HG03066 (cell line): Measurements from ENCODE around the gene HS6ST3.
"Not testable (repeated sequence)": the region's sequence is repeated elsewhere in the genome, so short reads cannot be mapped to it uniquely, and the experiment has no call there.

Experiments
- ATAC-seq: cut with Tn5 transposase; IDR thresholded peaks from one replicate; pipeline ENCODE4 v1.9.1; 2021; ENCODE audit warnings: low read depth; ENCODE audit not compliant: unreplicated experiment

The HS6ST3 gene

DNA sequence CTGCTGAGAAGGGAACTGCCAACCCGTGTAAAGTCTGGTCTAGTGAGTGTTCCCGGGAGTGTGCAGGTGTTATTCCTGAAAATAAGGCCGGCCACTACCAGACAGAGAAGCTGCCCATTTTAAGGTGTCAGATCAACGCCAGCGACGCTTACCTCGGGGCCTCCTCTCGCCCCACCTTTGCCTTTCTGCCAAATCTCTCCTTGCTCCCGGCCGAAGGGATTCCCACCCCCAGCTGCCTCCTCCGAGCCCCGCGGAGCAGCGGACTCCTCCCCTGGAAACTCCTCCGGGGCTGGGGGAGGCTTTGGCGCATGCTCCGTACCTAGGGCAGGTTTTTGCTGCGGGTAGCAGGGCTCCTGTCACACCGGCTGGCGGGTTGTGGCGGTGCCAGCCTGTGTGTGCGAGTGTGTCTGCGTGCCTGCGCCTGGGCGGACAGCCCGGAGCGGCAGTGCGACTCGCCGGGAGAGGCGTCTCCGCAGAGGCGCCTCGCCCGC, at the start of gene HS6ST3:
TSS of gene HS6ST3 (plus strand) at position 359 of the 491 bp plus-strand sequence.
- peak; percentile 42 for ATAC-seq

DNA sequence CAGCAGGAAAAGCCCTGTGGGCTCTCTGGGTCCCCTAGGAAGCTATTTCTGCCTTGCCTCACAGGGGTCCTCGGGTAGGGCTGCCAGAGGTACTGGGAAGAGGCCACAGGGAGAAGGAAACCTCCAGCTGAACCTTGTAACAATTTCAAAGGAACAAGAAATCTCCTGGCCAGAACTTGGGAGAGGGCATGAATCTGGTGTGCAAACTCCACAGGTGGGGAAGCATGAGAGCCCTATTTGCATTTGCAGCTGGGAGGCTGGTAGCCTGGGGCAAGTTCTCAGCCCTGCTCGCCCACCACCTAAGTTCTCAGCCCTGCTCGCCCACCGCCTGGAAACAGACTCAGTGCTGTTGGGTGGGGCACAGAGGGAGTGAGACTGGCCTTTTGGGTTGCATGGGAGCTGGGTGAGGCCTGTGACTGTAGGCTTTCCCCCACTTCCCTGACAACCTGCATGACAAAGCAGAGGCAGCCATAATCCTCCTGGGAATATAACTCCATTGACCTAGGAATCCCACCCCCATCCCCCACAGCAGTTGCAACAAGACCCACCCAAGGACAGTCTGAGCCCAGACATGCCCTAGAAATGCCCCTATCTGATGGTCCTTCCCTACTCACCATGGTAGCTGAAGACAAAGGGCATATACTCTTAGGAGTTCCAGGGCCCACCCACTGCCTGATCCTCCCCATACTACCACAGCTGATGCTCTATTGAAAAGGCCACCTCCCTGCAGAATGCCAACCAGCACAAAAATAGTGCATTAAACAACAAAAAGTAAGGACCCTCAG, 48.4 kb upstream of the HS6ST3 start:
- ATAC-seq = no peak

DNA sequence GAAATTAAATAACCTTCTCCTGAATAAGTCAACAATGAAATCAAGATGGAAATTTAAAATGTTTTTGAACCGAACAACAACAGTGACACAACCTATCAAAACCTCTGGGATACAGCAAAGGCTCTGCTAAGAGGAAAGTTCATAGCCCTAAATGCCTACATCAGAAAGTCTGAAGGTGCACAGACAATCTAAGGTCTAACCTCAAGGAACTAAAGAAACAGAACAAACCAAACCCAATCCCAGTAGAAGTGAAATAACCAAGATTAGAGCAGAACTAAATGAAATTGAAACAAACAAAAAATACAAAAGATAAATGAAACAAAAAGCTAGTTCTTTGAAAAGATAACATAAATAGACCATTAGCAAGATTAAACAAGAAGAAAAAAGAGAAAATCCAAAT, 45.7 kb upstream of the HS6ST3 start:
- ATAC-seq = no peak

DNA sequence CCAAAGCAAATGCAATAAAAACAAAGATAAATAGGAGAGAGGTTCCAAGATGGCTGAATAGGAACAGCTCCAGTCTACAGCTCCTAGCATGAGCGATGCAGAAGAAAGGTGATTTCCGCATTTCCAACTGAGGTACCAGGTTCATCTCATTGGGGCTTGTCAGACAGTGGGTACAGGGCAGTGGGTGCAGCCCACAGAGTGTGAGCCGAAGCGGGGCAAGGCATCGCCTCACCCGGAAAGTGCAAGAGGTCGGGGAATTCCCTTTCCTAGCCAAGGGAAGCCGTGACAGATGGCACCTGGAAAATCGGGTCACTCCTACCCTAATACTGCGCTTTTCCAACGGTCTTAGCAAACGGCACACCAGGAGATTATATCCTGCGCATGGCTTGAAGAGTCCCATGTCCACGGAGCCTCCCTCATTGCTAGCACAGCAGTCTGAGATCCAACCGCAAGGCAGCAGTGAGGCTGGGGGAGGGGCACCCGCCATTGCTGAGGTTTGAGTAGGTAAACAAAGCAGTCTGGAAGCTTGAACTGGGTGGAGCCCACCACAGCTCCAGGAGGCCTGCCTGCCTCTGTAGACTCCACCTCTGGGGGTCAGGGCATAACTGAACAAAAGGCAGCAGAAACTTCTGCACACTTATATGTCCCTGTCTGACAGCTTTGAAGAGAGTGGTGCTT, 43.3 kb upstream of the HS6ST3 start:
- not testable (repeated sequence) for ATAC-seq

DNA sequence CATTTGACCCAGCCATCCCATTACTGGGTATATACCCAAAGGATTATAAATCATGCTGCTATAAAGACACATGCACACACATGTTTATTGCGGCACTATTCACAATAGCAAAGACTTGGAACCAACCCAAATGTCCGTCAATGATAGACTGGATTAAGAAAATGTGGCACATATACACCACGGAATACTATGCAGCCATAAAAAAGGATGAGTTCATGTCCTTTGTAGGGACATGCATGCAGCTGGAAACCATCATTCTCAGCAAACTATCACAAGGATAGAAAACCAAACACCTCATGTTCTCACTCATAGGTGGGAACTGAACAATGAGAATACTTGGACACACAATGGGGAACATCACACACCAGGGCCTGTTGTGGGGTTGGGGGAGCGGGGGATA, 39.0 kb upstream of the HS6ST3 start:
- ATAC-seq = not testable (repeated sequence)

DNA sequence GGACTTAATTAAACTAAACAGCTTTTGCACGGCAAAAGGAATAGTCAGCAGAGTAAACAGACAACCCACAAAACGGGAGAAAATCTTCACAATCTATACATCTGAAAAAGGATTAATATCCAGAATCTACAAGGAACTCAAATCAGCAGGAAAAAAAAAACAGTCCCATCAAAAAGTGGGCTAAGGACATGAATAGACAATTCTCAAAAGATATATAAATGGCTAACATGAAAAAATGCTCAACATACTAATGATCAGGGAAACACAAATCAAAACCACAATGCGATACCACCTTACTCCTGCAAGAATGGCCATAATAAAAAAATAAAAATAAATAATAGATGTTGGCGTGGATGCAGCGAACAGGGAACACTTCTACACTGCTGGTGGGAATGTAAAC, 38.4 kb upstream of the HS6ST3 start:
- not testable (repeated sequence) for ATAC-seq

DNA sequence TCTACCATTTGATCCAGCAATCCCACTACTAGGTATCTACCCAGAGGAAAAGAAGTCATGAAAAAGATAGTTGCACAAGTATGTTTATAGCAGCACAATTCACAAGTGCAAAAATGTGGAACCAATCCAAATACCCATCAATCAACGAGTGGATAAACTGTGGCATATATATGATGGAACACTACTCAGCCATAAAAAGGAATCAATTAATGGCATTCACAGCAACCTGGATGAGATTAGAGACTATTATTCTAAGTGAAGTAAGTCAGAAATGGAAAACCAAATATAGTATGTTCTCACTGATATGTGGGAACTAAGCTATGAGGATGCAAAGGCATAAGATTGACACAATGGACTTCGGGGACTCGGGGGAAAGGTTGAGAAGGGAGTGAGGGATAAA, 38.0 kb upstream of the HS6ST3 start:
- not testable (repeated sequence) for ATAC-seq

DNA sequence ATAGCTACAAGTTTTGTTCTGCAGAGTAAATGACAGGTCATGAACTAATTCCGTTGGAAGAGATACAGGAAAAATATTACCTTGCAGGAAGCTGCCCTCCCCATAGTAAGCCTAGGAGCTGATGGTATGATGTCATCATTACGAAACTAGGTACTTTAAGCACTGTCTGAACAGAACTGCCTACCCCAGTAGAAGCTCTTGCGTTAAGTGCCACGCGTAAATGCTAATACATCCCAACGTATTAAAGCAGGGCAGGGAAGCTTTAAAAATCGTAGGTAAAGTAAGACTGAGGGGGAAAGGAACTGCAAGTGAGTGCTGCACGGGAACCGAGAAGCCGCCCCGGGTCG, 37.3 kb upstream of the HS6ST3 start:
- ATAC-seq = peak; percentile 51

DNA sequence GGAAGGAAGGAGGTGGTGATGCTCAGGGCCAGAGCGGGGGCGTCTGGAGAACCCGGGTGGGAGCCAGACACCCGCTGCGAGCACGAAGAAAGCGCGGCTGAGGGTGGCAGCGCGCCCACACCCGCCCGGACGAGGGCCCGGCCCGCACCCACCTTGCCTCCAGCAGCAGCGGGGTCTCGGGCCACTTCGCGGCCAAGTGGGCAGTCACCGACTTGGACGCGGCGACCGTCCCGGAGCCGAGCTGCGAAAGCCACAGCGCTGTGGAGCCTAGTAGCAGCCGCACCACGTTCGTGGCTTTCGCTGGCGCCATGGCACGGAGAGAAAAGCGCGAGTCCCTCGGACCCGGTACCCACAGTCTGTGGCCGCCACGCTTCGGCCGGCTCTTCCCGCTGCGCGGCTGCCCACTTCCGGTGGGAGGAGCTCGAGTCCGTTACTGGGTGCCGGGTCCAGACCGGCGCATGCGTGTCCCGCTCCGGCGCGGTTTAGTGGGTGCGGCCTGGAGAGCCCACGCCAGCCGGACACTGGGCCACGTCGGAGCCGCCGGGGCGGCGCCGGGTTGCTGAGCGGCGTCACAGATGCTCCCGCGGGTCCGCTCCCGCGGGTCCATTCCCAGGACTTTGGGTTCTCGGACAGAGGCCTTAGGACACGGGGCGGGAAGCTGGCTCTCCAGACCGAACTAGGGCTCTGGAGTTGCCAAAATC, 36.8 kb upstream of the HS6ST3 start, which contains the start of gene UGGT2:
TSS of gene UGGT2 (minus strand) at position 399 of the 701 bp plus-strand sequence. CDS start at position 310, 89 bp downstream.
- ATAC-seq = peak; percentile 96

DNA sequence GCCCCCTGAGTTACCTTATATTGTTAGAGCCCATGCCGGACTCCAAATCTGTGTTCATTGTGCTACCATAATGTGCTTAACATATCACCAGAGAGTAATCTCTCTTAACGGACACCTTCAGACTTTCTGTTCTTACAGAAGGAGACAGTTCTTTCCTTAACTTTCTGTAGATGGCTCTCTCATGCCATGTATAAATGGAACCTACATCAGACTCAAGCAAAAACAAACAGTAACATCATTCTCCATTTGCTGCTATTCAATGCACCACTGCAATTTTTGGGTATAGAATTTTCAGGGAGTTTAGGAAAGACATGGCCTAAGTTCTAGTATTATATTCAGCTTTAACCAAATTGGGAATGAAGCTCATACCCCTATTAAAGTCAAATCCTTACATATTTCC, 24.1 kb upstream of the HS6ST3 start:
- ATAC-seq = no peak

DNA sequence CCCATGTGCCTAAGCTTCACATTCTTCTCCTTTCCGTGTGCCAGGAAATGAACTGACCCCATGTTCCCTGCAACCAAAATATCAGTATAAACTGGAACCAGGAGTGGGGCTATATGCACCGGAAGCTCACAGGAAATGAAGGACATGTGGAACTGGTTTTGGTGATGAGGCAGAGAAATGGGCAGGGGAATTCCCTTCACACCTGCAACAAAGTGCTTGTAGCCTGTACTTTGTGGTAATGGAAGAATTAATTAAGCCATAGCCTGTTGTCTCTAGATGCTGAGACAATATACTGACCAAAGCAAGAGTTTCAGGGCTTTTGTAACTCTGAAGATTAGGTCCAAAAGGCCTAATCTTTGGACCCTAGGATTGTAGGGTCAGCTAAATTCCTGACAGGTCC, 21.2 kb upstream of the HS6ST3 start:
- ATAC-seq = no peak

DNA sequence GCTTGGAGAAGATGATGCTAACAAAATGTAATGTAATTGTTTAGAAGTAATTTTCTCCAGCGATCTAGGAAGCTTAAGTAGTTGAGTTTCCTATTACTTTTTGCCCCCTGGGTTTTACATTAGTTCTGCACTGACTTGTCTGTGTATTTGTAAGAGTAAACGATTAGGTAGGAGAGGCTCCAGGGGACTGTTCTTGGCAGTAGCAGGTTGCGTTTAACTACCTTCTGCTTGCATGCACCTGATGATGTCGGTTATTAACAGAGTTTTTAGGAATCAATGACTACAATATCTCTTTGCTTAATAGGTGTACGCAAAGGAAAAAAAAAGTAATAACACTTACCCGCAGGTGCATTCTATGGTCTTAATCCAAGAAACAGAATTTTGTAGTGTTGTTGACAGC, 18.4 kb upstream of the HS6ST3 start:
- no peak for ATAC-seq

DNA sequence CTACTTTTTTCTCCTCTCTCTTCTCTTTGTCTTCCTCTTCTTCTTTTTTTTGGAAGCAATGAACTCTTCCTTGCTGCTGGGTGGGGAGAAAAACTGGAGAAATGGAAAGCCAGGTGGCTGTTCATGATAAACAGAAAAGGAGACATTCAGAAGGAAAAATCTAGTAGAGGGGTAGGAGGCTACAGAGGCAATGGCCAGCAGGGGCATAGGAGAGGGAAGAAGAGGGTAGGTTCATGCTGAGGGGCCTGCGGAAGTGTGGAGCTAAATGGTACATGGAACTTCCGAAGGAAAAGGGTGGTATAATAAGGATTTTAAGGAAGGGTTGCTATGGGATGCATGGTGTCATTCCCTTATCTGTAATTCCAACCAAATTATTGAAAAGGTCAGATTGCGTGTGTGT, 17.5 kb upstream of the HS6ST3 start:
- ATAC-seq = no peak

DNA sequence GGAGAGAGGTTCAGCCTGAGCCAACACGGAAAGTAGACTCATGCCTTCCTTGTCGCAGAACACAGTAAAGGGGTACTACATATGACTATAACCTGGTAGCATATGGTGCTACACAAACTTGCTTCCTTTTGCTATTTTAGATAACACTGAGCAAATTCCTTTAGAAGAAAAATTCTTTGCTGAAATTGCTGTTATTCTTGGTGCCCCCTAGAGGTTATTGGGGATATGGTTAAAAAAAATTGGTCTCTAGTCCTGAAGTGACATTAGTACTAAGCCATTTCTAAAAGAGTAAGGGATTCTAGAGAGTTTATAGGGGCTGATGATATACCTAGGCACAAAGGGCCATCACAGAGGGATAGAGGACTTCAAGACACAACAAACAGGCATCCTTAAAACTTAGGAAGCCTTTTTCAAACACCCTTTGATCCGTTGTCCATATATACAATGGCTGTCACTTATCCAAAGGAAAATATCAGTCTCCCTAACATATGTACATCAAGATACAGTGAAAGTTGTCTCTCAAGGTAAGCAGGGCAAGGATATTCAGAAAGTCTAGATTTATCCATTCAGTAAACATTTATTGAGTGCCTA, 13.9 kb upstream of the HS6ST3 start:
- peak; percentile 60 for ATAC-seq

DNA sequence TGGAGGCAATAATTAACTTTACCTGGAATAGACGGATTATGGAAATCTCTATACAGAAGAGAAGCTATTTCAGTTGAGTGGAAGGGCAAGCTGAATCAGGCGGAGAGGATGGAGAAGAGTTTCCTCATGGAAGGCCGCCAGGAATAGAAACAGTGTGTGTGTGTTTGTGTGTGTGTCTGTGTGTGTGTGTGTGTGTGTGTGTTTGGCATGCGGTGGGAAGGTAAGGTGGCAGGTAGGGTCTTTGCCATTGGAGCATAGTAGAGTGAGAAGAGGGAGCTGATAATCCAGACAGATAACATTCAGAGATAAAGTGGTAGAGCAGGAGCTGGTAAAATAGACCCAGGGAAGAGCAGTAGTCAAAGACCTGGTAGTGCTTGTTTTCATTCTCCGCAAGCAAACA, 9.2 kb upstream of the HS6ST3 start:
- no peak for ATAC-seq

DNA sequence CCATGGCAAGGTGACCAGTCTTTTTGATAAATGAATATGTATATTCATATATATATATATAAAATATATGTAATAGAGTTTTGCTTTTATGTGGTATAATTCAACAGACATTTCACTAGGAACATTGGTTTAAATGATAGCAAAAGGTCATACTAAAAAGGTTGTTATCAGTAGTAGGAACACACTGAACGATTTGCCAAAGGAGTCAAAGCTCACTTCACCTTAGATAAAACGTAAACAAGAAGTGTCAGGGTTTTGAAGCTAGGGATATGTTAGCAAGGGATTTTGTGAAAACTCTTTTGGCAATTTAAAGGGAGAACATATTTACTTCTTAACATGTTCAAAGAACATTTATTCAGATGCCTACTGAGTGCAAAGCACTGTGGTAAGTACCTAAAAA, 8.0 kb upstream of the HS6ST3 start:
- ATAC-seq = no peak

DNA sequence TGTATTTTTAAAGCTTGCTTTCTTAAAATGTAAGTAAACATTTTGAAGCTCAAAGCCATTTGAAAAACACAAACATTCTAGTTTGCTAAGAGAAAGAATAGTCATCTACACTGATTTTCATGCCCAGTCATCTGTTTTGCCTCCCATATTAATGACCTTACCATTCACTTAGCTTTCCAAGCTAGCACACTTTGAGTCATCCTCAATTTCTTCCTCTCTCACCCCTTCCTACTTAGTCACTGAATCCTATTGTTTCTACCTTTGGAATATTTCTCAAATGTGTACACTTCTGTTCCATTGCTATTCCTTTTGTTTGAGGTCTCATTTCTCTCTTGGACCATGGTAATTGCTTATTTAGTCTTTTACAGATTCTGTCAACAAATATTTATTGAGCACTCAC, 7.3 kb upstream of the HS6ST3 start:
- no peak for ATAC-seq

DNA sequence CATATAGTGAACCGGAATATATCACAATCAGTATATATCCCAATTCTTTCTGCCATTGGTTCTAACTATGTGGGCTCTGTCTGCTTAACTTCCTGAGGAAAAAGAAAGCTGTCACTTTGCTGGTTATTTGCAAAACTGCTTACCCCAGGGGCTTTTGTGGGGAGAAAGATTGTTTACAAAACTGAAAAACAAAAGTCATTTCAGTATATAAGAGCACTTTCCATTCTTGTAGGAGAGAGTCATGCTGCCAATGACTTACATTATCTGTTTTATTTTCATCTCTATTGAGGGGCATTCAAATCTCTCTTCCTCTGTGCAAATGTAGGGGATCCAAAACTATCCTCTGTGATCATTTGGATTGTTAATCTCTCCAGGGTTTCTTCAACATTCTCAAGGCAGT, 3.2 kb upstream of the HS6ST3 start:
- no peak for ATAC-seq

DNA sequence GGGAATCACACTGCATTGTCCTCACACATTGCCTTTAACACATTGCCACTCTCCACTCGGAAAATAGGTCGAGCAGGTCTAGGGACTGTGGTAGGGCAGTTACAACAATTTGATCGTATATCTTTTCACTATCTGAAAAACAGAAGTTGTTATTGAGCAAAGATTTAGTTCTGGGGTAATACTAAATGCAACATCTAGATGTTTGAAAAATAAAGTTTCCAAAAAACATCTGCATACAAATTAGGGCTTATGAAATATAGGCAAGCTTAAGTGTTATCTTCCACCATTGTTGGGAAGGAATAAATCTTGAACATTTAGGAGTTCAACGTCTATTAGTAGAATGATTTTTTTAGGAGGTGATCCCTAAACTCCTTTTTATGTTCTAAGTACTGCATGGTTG, 768 bp upstream of the HS6ST3 start:
- no peak for ATAC-seq

DNA sequence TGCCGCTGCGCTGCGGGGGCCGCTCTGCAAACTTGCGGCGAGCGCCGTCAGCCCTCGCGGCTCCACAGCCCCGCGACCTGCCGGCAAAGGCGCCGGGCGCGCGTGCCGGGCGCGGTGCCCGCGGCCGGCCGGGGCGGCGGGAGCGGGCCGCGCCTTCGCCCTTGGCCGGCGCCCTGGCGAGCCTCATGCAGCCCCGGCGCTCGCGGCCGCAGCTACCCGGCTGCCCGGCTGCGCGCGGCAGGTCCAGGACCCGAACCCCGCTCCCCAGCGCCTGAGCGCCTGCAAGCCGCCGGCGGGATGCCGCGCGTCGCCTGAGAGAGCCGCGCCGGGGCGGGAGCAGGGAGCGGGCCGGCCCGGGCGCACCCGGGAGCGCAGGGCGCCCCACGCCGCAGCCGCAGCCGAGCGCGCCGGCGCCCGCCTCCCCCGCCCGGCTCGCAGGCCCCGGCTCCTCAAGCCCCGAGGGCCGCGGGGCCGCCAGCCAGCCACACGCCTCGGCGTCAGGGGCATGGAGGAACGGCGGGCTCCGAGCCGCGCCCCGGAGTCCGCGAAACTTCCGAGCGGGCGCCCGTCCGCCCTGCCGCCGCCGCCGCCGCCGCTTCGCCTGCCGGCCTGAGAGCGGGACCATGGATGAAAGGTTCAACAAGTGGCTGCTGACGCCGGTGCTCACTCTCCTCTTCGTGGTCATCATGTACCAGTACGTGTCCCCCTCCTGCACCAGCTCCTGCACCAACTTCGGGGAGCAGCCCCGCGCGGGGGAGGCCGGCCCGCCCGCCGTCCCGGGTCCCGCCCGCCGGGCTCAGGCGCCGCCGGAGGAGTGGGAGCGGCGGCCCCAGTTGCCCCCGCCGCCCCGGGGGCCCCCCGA, 564 bp downstream of the HS6ST3 start:
- ATAC-seq = peak; percentile 47
